GM20431 (cell line): ENCODE measurements around the gene UNC5C.
"Not testable (repeated sequence)": the region's sequence is repeated elsewhere in the genome, so short reads cannot be mapped to it uniquely, and the experiment has no call there.

Experiments used
- in situ Hi-C: fragments of 300-500 bp; cut with MseI, MboI; formaldehyde crosslinking; loops from one replicate; pipeline ENCODE4 v1.15.0; 2020; ENCODE audit warnings: low sequenced_read_pairs; ENCODE audit not compliant: unreplicated experiment

Gene UNC5C

GRCh38 chr4:95197353-95197752 lies 351.4 kb downstream of the UNC5C start:
- in situ Hi-C loops = no loop called here

DNA sequence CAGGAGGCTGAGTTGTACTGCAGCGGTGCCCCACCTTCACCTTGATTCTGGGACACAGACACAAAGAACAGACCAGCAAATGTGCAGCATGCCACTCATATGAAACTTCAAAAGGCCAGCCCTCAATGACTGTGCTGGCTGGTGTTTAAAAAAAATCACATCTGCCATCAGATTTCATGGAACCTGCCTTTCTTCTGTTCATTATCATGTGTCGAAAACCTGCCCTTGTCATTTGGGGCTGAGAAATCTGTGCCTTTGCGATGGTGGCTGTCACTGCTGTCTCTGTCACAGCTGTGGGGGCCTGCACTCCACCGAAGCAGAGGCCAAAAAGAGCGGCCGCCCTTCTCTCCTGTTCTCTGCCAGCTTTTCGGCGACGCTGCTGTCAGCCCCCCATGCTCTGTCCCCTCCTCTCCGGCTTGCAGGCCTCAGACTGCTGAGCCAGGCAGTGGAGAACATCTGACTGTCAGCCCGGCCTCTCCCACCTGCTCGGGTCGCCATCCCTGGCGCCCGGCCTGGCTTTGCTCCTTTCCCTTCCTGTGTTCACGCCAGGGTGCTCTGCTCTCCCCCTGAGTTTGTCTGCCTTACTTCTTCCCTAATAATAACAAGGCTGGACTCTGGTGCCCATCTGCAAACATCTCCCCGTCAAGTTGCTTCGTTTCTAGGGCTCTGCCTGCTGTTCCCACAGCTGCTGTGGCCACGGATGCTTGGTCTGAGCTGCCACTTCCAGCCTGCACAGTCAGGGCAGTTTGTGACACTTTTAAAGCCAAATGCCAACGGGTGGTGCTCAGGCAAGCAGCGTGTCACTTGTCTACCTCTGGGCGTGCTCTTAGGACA lies 355.2 kb downstream of the UNC5C start:
- in situ Hi-C loops = no loop called here

GRCh38 chr4:95191537-95191936 lies 357.2 kb downstream of the UNC5C start:
- in situ Hi-C loops = no loop called here

- in situ Hi-C loops = no loop called here
Observed at GRCh38 chr4:95190751-95191436, 357.9 kb downstream of the UNC5C start.

- in situ Hi-C loops = no loop called here
Observed at GRCh38 chr4:95188701-95189370, 359.9 kb downstream of the UNC5C start.

DNA sequence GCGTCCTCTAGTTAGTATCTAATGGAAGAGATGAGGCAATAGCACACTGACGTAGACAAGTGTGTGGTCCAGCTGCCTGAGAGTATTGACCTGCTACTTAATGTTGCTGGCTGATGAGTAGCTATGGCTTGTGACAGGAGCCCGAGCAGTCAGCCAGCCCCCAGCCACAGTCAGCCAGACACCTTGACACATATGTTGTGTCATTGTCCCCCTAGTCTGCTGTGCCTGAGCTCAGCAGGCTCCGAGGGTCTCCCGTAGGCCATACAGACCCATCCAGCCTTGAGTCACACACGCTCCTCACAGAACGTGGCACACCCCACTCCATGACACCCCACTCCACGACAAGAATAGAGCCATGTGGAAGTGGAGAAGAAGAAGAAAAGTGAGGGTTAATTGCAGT lies 362.1 kb downstream of the UNC5C start:
- in situ Hi-C loops = no loop called here

DNA sequence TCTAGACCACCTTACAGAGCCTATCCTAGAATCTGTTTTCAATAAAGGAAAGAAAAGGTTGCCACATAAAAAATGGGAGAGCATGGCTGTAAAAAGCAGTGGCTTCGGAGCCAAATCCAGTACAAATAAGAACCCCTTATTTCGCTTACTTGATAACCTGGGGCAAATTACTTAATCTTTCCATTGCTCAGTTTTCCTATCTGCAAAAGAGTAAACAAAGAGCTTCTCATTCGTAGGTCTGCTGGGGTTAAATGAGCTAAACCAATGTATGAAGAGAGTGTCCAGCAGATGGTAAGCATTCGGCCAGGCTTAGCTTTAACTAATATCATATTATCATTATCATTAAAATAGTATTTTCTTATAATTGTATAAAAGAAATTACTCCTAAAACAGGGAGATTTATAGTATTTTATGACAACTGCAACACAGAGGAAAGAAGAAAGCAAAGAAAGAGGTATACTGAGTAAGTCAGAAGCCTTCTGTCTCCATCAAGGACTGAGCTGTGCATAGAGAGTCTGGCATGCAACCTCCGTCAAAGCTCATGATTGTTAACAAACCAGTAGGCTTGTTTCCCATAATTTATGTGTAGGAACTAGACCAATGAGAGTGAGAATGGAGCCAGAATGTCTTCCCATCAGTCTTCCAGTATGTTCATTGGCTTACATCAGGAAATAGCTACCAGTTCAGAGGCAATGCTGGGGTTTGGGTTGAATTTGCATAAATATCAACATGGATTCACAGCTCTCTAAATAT lies 364.9 kb downstream of the UNC5C start:
- in situ Hi-C loops = no loop called here

GRCh38 chr4:95181996-95182306 lies 366.8 kb downstream of the UNC5C start:
- in situ Hi-C loops = no loop called here

GRCh38 chr4:95181243-95181995 lies 367.4 kb downstream of the UNC5C start:
- in situ Hi-C loops = no loop called here

DNA sequence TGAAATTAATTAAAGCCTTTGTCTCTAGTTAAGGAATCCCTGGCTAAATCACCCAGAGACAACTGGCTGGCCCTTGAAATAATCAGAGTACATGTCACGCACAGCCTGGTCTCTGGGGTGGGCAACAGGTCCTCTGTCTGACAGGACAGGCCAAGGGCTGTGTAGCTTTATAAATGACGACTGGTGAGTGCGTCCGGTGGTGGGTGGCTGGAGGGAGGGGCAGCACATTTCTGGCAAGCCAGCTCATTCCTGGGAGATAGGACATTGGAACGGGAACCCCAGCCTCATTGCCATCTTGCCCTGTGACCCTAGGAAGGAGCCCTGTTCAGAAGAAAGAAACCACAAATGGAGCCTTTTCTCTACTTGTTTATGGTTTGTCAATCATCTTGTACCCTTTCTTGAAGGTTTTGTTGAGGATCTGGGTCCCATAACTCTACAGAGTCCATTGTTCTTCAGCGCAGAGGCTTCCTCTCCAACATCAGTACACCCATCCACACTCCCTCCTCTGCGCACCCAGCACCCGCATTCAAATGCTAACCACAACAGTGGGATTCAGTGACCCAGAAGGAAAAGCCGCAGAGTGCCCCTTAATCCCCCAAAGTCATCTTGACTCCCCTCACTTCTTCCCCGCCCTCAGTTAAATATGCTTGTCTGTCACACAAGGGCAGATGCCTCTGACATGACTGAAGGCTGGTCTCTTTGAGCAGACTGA lies 368.1 kb downstream of the UNC5C start:
- in situ Hi-C loops = no loop called here

DNA sequence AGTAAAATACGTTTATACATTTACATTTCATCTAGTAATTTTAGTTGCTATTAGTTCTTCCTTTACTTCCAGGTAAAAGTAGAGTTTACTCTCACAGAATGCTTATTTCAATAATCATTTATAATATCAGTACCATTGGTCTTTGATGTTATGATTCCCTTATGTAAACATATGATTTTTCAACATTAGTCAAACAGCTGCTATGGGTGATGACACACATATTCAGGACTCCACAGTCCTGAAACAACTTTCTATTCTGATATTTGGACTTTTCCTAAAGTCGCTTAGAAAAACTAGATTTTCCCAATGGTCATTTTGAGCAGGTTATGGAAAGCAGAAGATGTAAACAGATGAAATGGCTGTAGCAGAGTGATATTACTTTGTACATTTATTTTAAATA lies 369.8 kb downstream of the UNC5C start:
- in situ Hi-C loops = no loop called here

DNA sequence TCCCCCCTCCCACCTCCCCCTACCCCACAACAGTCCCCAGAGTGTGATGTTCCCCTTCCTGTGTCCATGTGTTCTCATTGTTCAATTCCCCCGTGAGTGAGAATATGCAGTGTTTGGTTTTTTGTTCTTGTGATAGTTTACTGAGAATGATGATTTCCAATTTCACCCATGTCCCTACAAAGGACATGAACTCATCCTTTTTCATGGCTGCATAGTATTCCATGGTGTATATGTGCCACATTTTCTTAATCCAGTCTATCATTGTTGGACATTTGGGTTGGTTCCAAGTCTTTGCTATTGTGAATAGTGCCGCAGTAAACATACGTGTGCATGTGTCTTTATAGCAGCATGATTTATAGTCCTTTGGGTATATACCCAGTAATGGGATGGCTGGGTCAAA lies 377.4 kb downstream of the UNC5C start:
- in situ Hi-C loops = not testable (repeated sequence)

- in situ Hi-C loops = no loop called here
Observed at GRCh38 chr4:95170176-95170575, 378.6 kb downstream of the UNC5C start.

- in situ Hi-C loops = no loop called here
Observed at GRCh38 chr4:95167805-95168204, 381.0 kb downstream of the UNC5C start.

DNA sequence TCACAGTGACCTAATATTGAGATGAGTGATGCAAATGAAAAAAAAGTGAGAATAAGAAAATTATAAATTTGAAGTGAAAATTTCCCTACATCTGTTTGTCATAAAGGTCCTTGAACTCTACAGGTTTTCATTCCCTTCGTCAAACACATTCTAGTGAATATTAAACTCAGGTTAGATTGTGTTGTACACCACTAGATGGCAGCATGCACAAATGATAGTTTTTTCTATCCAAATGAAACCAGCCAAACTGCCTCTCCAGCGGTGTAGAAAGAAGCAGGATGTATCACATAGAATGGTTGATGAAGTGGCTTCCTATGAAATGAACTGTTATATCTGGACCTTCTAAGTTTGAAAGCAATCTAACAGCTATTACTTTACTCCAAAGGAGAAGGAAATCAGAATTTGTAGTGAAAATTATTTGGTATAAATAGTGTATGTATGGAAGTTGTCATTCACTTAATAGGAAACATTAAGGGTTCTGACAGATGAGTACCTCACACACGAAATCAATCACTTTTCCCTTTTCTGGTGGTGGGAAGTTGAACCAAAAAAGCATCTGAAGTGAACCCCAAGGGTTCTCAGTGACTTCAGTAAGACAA lies 382.7 kb downstream of the UNC5C start:
- in situ Hi-C loops = no loop called here

GRCh38 chr4:95162867-95163266 lies 385.9 kb downstream of the UNC5C start:
- in situ Hi-C loops = no loop called here

- in situ Hi-C loops = no loop called here
Observed at GRCh38 chr4:95161781-95162469, 386.8 kb downstream of the UNC5C start.

GRCh38 chr4:95159384-95159783 lies 389.4 kb downstream of the UNC5C start:
- in situ Hi-C loops = no loop called here
